CD14-positive monocyte (primary cell): ENCODE results near the gene RETREG1. TPM values are rescaled to one million over a fixed set of nuclear protein-coding genes. Genes with fewer than 3 reads are reported as not detected.

Source experiments
- DNase-seq, 3 donors: peaks; one replicate each; pipeline ENCODE4 v3.0.0-alpha.2; 2011 to 2022
- H2AFZ ChIP-seq: 2 replicates; pipeline ENCODE4 v1.6.0; 2012; ENCODE audit warnings: mild to moderate bottlenecking, low read depth, low read length, inconsistent platforms; ENCODE audit not compliant: insufficient read depth, poor library complexity, severe bottlenecking
- H3K27ac ChIP-seq, 2 donors: 1 replicate in 1 of 2; 2 replicates in 1 of 2; pipeline ENCODE4 v1.5.1; 2012 to 2013; ENCODE audit warnings: low read length in 2 of 2, control low read depth in 1 of 2, inconsistent platforms in 1 of 2, low read depth in 1 of 2, mild to moderate bottlenecking in 1 of 2
- H3K27me3 ChIP-seq, 2 donors: one replicate each; pipeline versions ENCODE4 v1.6.0 to v1.6.1; 2011 to 2013; ENCODE audit warnings: low read length in 2 of 2; ENCODE audit not compliant: control insufficient read depth in 2 of 2, insufficient read depth in 2 of 2
- H3K36me3 ChIP-seq, 2 donors: replicated peaks in 1 of 2; 1 replicate in 1 of 2; 2 replicates in 1 of 2; pipeline versions ENCODE4 v1.5.1 to v1.6.1; 2012 to 2013; ENCODE audit warnings: low read length in 2 of 2, control low read depth in 1 of 2, inconsistent platforms in 1 of 2, mild to moderate bottlenecking in 1 of 2; ENCODE audit not compliant: insufficient read depth in 2 of 2, control insufficient read depth in 1 of 2
- H3K4me1 ChIP-seq, 2 donors: 1 replicate in 1 of 2; 2 replicates in 1 of 2; pipeline versions ENCODE4 v1.5.1 to v1.6.1; 2012 to 2013; ENCODE audit warnings: low read length in 2 of 2, control low read depth in 1 of 2, inconsistent platforms in 1 of 2, mild to moderate bottlenecking in 1 of 2, moderate library complexity in 1 of 2; ENCODE audit not compliant: insufficient read depth in 2 of 2, control insufficient read depth in 1 of 2
- H3K4me2 ChIP-seq: replicated peaks from 2 replicates; pipeline ENCODE3; 2012; ENCODE audit warnings: low read length, moderate library complexity, mild to moderate bottlenecking; ENCODE audit not compliant: poor library complexity, severe bottlenecking; ENCODE audit errors: extremely low read depth
- H3K4me3 ChIP-seq, 3 experiments: fragments of 200-600 bp in 1 of 3; sonication (generic) in 1 of 3; replicated peaks in 1 of 3; 1 replicate in 2 of 3; 2 replicates in 1 of 3; pipeline ENCODE4 v1.5.1; 2011 to 2013; ENCODE audit warnings: low read length in 3 of 3, mild to moderate bottlenecking in 3 of 3, control low read depth in 2 of 3, low read depth in 2 of 3, inconsistent platforms in 1 of 3, moderate library complexity in 1 of 3
- H3K79me2 ChIP-seq: 2 replicates; pipeline ENCODE4 v1.6.0; 2012; ENCODE audit warnings: mild to moderate bottlenecking, control low read depth, inconsistent platforms, low read length, moderate library complexity; ENCODE audit not compliant: insufficient read depth
- H3K9ac ChIP-seq: 2 replicates; pipeline ENCODE4 v1.6.0; 2017; ENCODE audit warnings: low read length, mild to moderate bottlenecking; ENCODE audit not compliant: insufficient read depth, poor library complexity, severe bottlenecking
- H3K9me3 ChIP-seq, 2 donors: replicated peaks in 1 of 2; 1 replicate in 1 of 2; 2 replicates in 1 of 2; pipeline versions ENCODE4 v1.5.1 to v1.6.1; 2012 to 2013; ENCODE audit warnings: low read length in 2 of 2, control low read depth in 1 of 2; ENCODE audit not compliant: control insufficient read depth in 1 of 2, insufficient read depth in 1 of 2
- H4K20me1 ChIP-seq: 2 replicates; pipeline ENCODE4 v1.6.0; 2012; ENCODE audit warnings: mild to moderate bottlenecking, low read length, control low read depth, moderate library complexity; ENCODE audit not compliant: insufficient read depth
- H3K27ac Mint-ChIP-seq, 7 donors: one replicate each; pipeline ENCODE4 v1.8.0; 2020; ENCODE audit warnings: mild to moderate bottlenecking in 7 of 7, mixed read lengths in 7 of 7, moderate library complexity in 6 of 7, inconsistent platforms in 2 of 7
- H3K27me3 Mint-ChIP-seq, 3 donors: one replicate each; pipeline ENCODE4 v1.8.0; 2021 to 2022; ENCODE audit warnings: low read depth in 3 of 3, mild to moderate bottlenecking in 3 of 3, mixed read lengths in 3 of 3, moderate library complexity in 3 of 3, inconsistent platforms in 1 of 3
- H3K36me3 Mint-ChIP-seq, 2 donors: one replicate each; pipeline ENCODE4 v1.8.0; 2020; ENCODE audit warnings: mixed read lengths in 2 of 2, inconsistent platforms in 1 of 2, mild to moderate bottlenecking in 1 of 2
- H3K4me1 Mint-ChIP-seq: one replicate; pipeline ENCODE4 v1.8.0; 2020; ENCODE audit warnings: mild to moderate bottlenecking, mixed read lengths
- H3K4me3 Mint-ChIP-seq, 2 donors: one replicate each; pipeline ENCODE4 v1.8.0; 2020; ENCODE audit warnings: mild to moderate bottlenecking in 2 of 2, mixed read lengths in 2 of 2, moderate library complexity in 1 of 2
- H3K9me3 Mint-ChIP-seq, 7 donors: one replicate each; pipeline ENCODE4 v1.8.0; 2020 to 2022; ENCODE audit warnings: mixed read lengths in 7 of 7, mild to moderate bottlenecking in 6 of 7, moderate library complexity in 6 of 7, inconsistent platforms in 2 of 7
- WGBS: methylation state at CpG from one replicate; pipeline ENCODE4 v1.1.5; 2013; ENCODE audit warnings: missing lambda C conversion rate; ENCODE audit not compliant: insufficient coverage; 5-methylcytosine and 5-hydroxymethylcytosine counted together
- intact Hi-C, 2 donors: fragments of 100-400 bp; cut with micrococcal nuclease; formaldehyde crosslinking; loops; one replicate each; pipeline versions ENCODE4 v1.15.0 to v1.15.1; 2023
- polyA plus RNA-seq, 3 donors: library from polyadenylated mRNA; depleted of rRNA in 1 of 3; unstranded in 2 of 3; stranded (reverse) in 1 of 3; fragments of 300-500 nt in 2 of 3; fragments of >200 nt in 1 of 3; fragmentation: Illumina TruSeq in 2 of 3; gene quantifications; 1 replicate in 2 of 3; 2 replicates in 1 of 3; pipeline ENCODE4 v1.2.3, GENCODE V29; 2012 to 2021
- TF ChIP-seq, protein P1 (sequence below): fragments of 200-600 bp; IDR thresholded peaks from one replicate; pipeline ENCODE4 v1.8.0; 2022; ENCODE audit warnings: antibody characterized with exemption, mild to moderate bottlenecking

Gene RETREG1
- polyA plus RNA-seq, 3 donors, result 3.5 to 6.4 (median 4.7) TPM

DNA sequence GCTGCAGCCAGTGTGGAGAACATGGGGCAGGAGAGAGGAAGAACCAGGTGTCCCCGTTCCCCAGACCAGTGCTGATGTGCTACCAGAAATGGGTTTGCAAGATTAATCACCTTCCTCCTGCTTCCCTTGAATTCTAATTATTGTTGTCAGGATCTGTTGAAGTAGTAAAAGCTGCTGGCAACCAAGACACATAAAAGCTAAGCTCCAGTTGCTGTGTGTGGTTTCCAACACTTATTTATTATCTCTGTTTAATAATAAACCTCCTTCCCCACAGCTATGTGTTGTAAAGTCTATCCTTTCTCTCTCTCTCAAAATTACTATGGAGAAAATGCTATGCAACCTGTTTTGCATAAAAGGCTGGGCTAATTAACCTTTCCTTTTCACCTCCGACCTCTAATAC lies 2.3 kb upstream of the RETREG1 start:
- Histone ChIP-seq H4K20me1 (no peaks in the 10 kb centered on the region), H2AFZ (no peak overlapping the region), H3K4me3 (no peak overlapping the region), H3K36me3 (no peaks in the 10 kb centered on the region), H3K9ac (no peak overlapping the region), H3K79me2 (no peaks in the 10 kb centered on the region), H3K27me3 (peaks cover 2 to 6% of the 10 kb centered on the region in 2 donors), H3K4me1 (peaks cover 21 to 27% of the 10 kb centered on the region in 2 donors), H3K9me3 (no peaks in the 10 kb centered on the region), H3K27ac (no peak overlapping the region), H3K4me2 (no peak overlapping the region)
- H3K27ac Mint-ChIP-seq, result no peak overlapping the region
- DNase-seq, result no peak
- no peaks in the 10 kb centered on the region for H3K9me3 Mint-ChIP-seq
- intact Hi-C loops, result no loop called here
- no CpG with 5 or more reads among the region's 2 CpGs for WGBS
- TF ChIP-seq, protein P1, sequence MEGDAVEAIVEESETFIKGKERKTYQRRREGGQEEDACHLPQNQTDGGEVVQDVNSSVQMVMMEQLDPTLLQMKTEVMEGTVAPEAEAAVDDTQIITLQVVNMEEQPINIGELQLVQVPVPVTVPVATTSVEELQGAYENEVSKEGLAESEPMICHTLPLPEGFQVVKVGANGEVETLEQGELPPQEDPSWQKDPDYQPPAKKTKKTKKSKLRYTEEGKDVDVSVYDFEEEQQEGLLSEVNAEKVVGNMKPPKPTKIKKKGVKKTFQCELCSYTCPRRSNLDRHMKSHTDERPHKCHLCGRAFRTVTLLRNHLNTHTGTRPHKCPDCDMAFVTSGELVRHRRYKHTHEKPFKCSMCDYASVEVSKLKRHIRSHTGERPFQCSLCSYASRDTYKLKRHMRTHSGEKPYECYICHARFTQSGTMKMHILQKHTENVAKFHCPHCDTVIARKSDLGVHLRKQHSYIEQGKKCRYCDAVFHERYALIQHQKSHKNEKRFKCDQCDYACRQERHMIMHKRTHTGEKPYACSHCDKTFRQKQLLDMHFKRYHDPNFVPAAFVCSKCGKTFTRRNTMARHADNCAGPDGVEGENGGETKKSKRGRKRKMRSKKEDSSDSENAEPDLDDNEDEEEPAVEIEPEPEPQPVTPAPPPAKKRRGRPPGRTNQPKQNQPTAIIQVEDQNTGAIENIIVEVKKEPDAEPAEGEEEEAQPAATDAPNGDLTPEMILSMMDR, result no peak
- H3K4me1 Mint-ChIP-seq, result peaks cover 21% of the 10 kb centered on the region
- H3K36me3 Mint-ChIP-seq, result peaks cover 0 to 5% of the 10 kb centered on the region in 2 donors
- H3K4me3 Mint-ChIP-seq, result no peak overlapping the region
- H3K27me3 Mint-ChIP-seq, result peaks cover 5 to 25% (median 12%) of the 10 kb centered on the region in 3 donors

- H3K9ac ChIP-seq, result no peak overlapping the region
- intact Hi-C loops, result no loop called here
- H3K27ac ChIP-seq, result no peak overlapping the region
- no peaks in the 10 kb centered on the region for H4K20me1 ChIP-seq
- H3K27me3 Mint-ChIP-seq, result peaks cover 5 to 25% (median 12%) of the 10 kb centered on the region in 3 donors
- WGBS, result 97% methylated on average over 3 of the region's 10 CpGs
- no peak for DNase-seq
- H3K4me3 Mint-ChIP-seq, result no peak overlapping the region
- no peak overlapping the region for H3K27ac Mint-ChIP-seq
- no peak overlapping the region for H3K4me2 ChIP-seq
- H3K4me1 ChIP-seq, result peaks cover 19 to 24% of the 10 kb centered on the region in 2 donors
- H3K79me2 ChIP-seq, result no peaks in the 10 kb centered on the region
- H3K27me3 ChIP-seq, result peaks cover 2 to 6% of the 10 kb centered on the region in 2 donors
- no peaks in the 10 kb centered on the region for H3K9me3 Mint-ChIP-seq
- TF ChIP-seq, protein P1, result no peak
- peaks cover 0 to 5% of the 10 kb centered on the region in 2 donors for H3K36me3 Mint-ChIP-seq
- no peak overlapping the region for H3K4me3 ChIP-seq
- H3K4me1 Mint-ChIP-seq, result peaks cover 17% of the 10 kb centered on the region
- H3K9me3 ChIP-seq, result no peaks in the 10 kb centered on the region
- H2AFZ ChIP-seq, result peak overlapping the region; percentile 85
- no peaks in the 10 kb centered on the region for H3K36me3 ChIP-seq
Measured at GRCh38 chr5:16618138-16618897, 1.5 kb upstream of the RETREG1 start.
